Stimulated activated naive CD8-positive, alpha-beta T cell treated with anti-CD3 and anti-CD28 coated beads, Interleukin-15, amount 100 ng/mL, for 72 hours (primary cell): ENCODE results near the gene NDUFV1.
"Not testable (repeated sequence)": the region's sequence is repeated elsewhere in the genome, so short reads cannot be mapped to it uniquely, and the experiment has no call there.

Experiments used
- ATAC-seq: fragments of 150-1000 bp; cut with Tn5 transposase; 2 replicates; pipeline ENCODE4 v1.10.0; 2021; ENCODE audit warnings: mild to moderate bottlenecking, moderate library complexity
- DNase-seq, 2 donors: peaks; one replicate each; pipeline ENCODE4 v3.0.0; 2021 to 2022
- H3K27ac Mint-ChIP-seq, 2 donors: one replicate each; pipeline ENCODE4 v1.8.0; 2022; ENCODE audit warnings: mild to moderate bottlenecking in 2 of 2, mixed read lengths in 2 of 2, moderate library complexity in 2 of 2
- H3K27me3 Mint-ChIP-seq: one replicate; pipeline ENCODE4 v1.8.0; 2022; ENCODE audit warnings: mixed read lengths
- H3K4me1 Mint-ChIP-seq: one replicate; pipeline ENCODE4 v1.8.0; 2022; ENCODE audit warnings: mild to moderate bottlenecking, mixed read lengths
- H3K4me3 Mint-ChIP-seq, 2 donors: one replicate each; pipeline ENCODE4 v1.8.0; 2022; ENCODE audit warnings: mild to moderate bottlenecking in 2 of 2, mixed read lengths in 2 of 2, moderate library complexity in 1 of 2
- H3K9me3 Mint-ChIP-seq, 2 donors: one replicate each; pipeline ENCODE4 v1.8.0; 2022; ENCODE audit warnings: mixed read lengths in 2 of 2

The NDUFV1 gene

DNA sequence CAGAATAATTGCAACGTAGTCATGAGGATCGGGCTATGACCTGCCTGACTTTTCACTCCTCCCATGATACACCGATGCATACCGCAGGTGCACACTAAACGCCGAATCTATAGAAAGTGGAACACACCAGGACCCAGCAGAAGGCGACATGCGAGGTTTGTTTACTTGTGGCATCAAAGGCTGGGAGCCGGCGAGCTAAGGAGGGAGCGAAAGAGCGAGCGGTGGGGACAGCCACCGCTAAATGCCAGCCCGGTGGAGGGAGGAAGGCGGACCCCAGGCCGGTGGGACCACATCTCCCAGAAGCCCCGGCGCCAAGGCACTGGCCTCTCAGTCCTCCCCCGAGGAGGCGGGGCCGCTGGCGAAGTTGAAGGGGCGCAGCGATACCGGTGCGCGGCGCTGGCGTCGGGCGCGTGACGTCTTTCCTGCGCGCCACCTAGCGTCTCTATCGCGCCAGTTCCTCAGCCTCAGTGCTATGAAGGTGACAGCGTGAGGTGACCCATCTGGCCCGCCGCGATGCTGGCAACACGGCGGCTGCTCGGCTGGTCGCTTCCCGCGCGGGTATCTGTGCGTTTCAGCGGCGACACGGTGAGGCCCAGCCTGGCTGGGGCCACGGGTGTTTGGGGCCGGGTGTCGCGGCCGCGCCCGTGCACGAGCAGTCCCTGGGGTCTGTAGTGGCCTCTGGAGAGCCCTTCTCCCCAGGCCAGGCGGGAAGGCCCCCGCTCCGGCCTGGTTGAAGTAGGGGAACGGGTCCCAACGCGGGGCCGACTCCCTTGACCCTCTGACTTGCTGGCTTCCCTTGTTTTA lies at the start of gene NDUFV1:
Gene NDUFV1 (plus strand): TSS at position 445 of the 804 bp plus-strand sequence. CDS start 69 bp downstream, at position 514.
- Mint-ChIP-seq H3K27me3 (peaks cover 23% of the 10 kb centered on the region), H3K27ac (peak within 1 kb of the TSS; percentile 72 to 96), H3K4me1 (peaks cover 39% of the 10 kb centered on the region), H3K9me3 (no peaks in the 10 kb centered on the region), H3K4me3 (peak within 1 kb of the TSS; percentile 90 to 98)
- ATAC-seq (peak; percentile 99), DNase-seq (peak; percentile 94 to 95)

DNA sequence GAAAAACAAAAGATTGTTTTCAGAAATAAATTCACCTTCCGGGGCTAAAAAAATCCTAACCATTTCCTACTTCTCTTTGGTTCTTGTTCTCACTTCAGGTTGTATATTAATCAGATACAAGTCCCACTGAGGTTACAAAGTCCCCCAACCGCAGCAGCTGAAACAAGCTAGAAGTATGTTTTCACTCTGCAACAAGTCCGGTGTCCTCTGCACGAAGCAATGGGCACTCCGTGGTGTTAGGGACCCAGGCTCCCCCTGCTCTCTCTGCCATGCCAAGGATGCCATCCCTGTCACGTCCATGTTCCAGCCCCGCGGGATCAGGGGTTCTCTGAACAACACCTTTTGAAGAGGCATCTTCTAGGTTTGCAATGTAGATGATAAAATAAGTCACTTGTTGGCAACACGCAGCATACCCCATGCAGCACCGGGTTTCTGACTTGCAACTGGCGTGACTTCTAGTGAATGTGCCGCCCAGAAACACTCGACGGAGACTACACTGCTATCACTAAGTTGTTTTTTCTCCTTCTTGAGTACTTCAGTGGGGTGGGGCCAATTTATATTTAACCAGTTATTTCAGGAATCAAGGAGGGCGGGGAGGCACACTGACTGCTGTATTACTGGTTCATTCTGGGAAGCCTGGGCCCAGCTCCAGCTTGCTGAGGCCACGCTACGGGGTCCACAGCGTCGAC lies 48.5 kb upstream of the NDUFV1 start:
- H3K4me3 Mint-ChIP-seq, result no peak overlapping the region
- no peak for ATAC-seq

DNA sequence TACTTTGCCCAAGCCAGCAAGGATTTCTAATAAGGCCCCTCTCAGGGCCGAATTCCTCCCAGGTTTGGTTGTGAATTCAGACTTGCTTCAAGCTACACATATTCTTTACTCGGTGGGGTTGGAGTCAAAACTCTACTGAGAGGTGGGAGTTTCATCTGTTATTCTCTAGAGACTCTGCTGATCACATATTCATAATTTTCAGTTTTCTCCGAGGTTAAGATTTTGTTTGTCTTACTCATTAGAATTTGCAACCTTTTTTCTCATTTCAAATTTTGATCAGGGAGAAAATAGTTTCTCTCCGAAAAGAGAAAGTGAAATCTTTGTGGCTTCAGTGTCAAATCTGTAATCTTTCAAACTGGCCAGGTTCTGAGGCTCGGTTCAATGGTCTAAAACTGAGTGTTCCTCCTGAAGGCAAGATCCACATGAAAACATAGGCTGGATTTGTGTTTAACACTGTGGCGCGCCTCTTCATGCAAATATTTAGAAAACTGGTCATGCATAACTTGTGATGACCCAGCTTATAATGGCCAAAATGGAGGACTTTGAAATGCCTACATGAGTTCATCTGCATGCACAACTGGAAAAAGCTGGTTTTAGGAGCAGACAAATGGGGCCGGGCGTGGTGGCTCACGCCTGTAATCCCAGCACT lies 44.6 kb upstream of the NDUFV1 start:
- peaks cover 18% of the 10 kb centered on the region for H3K4me1 Mint-ChIP-seq
- peak; percentile 87 for ATAC-seq
- peaks cover 24% of the 10 kb centered on the region for H3K27me3 Mint-ChIP-seq
- no peak for DNase-seq
- peak overlapping the region in 1 of 2 donors; percentile 86 for H3K27ac Mint-ChIP-seq
- H3K9me3 Mint-ChIP-seq, result no peaks in the 10 kb centered on the region
- peak overlapping the region in 1 of 2 donors; percentile 24 for H3K4me3 Mint-ChIP-seq

More for the DNA sequence above, 48.5 kb upstream of the NDUFV1 start:
- Mint-ChIP-seq H3K27ac (no peak overlapping the region), H3K27me3 (peaks cover 17% of the 10 kb centered on the region), H3K9me3 (no peaks in the 10 kb centered on the region), H3K4me1 (peaks cover 18% of the 10 kb centered on the region)
- no peak for DNase-seq

DNA sequence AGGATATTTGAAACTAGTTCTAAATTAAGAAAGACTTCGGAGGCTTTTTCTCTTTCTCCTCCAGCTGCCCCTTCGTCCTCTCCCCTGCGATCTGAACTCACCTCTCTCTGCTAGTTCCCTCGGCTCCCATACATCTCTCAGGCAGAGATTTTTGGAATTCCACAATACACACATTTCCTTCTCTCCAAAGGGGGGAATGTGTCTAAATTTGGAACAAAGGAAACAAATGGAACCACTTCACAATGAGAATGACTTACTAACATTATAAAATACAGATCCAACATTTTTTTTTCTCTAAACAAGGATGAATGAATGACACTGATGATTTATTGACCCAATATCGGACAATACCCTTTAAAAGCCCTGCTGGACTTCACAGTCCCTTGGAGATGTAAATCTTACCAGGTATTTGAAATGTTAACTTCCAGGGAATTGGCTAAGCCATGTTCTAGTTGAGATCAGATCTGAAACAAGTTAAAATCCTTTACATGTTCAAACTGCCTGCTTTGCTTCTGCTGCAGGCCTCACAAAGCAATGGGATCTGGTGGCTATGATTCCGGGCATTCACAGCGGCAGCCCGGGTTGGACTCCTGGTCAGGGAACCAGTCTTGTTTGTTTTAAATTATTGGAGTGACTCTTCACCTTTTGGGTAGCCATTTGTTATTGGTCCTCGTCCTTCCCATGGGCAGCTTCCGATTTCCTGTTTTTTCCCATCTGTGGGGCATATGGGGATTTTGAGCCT lies 43.6 kb upstream of the NDUFV1 start:
- no peak for ATAC-seq
- peak overlapping the region in 1 of 2 donors; percentile 26 for H3K4me3 Mint-ChIP-seq

DNA sequence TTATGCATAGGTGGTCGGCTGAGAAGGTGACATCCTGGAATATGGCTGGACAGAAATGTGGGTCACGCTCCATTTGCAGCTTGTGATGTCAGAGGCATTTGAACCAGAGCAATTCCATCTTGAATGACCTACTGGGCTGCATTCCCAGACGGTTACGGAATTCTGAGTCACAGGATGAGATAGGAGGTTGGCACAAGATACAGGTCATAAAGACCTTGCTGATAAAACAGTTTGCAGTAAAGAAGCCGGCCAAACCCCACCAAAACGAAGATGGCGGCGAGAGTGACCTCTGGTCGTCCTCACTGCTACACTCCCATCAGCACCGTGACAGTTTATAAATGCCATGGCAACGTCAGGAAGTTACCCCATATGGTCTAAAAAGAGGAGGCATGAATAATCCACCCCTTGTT lies 43.0 kb upstream of the NDUFV1 start:
- ATAC-seq, DNase-seq, H3K27ac Mint-ChIP-seq, H3K4me3 Mint-ChIP-seq, H3K9me3 Mint-ChIP-seq: not testable (repeated sequence)
- Mint-ChIP-seq H3K4me1 (peaks cover 18% of the 10 kb centered on the region), H3K27me3 (peaks cover 21% of the 10 kb centered on the region)

More for the DNA sequence above, 43.6 kb upstream of the NDUFV1 start:
- peaks cover 18% of the 10 kb centered on the region for H3K4me1 Mint-ChIP-seq
- no peak for DNase-seq
- H3K9me3 Mint-ChIP-seq, result no peaks in the 10 kb centered on the region
- no peak overlapping the region for H3K27ac Mint-ChIP-seq
- peaks cover 24% of the 10 kb centered on the region for H3K27me3 Mint-ChIP-seq

DNA sequence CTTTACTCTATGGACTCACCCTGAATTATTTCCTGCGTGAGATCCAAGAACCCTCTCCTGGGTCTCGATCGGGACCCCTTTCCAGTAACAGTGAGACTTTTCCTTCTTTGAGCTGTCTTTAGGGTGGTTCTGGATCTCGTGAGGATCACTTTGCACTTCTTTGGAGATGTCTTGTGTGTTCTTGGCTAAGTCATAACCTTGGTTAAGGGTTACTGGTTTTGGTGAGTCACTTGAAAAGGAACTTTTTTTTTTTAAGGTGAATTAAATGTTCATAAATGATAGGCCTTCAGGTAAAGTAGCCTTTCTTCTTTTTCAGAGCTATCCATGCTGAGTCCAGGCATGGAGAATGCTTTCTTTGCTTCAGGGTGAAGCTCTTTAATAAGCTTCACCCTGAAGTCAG lies 42.5 kb upstream of the NDUFV1 start:
- H3K4me3 Mint-ChIP-seq, result no peak overlapping the region
- H3K9me3 Mint-ChIP-seq, result no peaks in the 10 kb centered on the region
- H3K4me1 Mint-ChIP-seq, result peaks cover 18% of the 10 kb centered on the region
- no peak for DNase-seq
- no peak overlapping the region for H3K27ac Mint-ChIP-seq
- H3K27me3 Mint-ChIP-seq, result peaks cover 16% of the 10 kb centered on the region
- no peak for ATAC-seq

DNA sequence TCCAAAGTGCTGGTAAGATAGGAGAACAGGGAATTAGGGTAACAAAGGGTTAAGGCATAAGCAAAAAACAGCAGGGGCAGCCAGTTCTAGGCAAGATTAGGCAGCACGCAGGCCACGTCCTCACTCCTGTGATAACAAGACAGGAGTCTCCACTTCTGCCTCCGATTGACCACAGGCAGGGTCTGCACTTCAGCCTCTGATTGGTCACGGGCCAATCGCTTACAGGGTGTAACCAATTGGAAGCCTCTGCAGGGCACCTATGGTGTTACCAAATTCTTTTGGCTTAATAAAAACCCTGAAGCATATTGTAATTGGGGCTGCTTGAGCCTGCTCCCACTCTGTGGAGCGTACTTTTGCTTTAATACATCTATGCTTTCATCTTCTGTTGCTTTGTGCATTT lies 35.3 kb upstream of the NDUFV1 start:
- Mint-ChIP-seq H3K4me1 (peaks cover 6% of the 10 kb centered on the region), H3K27me3 (peaks cover 22% of the 10 kb centered on the region), H3K27ac (no peak overlapping the region), H3K4me3 (no peak overlapping the region), H3K9me3 (no peaks in the 10 kb centered on the region)
- DNase-seq (no peak), ATAC-seq (no peak)

DNA sequence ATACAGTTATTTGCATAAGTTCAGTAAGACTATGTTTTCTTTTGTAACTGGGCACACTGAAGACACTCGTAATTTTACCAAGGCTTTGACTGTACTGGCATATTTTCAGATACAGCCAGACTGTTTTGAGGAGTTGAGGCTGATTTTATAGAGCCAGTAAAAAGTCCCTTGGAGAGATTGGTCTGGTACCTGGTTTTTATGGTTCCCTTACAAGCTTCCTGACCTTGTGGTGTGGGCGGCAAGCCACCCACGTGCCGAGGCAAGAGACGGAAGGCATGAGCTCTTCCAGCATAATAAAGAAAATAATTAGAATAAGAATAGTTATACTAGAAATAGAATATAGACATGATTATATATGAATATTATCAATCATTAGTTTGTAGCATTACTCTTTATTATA lies 34.4 kb upstream of the NDUFV1 start:
- Mint-ChIP-seq H3K4me1 (peaks cover 6% of the 10 kb centered on the region), H3K4me3 (no peak overlapping the region), H3K9me3 (no peaks in the 10 kb centered on the region), H3K27ac (no peak overlapping the region), H3K27me3 (peaks cover 30% of the 10 kb centered on the region)
- ATAC-seq (no peak), DNase-seq (no peak)

DNA sequence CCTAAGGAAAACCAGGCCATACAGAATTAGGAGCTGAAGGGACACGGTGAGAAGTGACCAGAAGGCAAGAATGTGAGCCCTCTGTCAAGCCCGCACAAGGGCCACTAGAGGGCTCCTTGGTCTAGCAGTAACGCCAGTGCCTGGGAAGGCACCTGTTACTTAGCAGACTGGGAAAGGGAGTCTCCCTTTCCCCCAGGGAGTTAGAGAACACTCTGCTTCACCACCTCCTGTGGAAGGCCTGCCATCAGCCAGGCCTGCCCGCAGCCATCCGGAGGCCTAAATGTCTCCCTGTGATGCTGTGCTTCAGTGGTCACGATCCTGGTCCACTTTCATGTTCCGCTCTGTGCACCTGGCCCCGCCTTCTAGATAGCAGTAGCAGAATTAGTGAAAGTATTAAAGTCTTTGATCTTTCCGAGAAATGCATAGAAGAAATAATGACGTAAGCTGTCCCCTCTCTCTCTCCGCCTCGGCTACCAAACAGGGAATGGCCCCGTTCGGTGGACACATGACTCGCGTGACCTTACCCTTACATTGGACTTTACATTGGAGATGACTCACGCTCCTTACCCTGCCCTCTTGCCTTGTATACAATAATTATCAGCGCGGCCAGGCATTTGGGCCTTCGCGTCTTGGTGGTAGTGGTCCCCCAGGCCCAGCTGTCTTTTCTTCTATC lies 33.9 kb upstream of the NDUFV1 start:
- no peaks in the 10 kb centered on the region for H3K9me3 Mint-ChIP-seq
- ATAC-seq (no peak), DNase-seq (peak in 1 of 2 donors; percentile 35)
- H3K27ac Mint-ChIP-seq, result no peak overlapping the region
- peaks cover 34% of the 10 kb centered on the region for H3K27me3 Mint-ChIP-seq
- H3K4me1 Mint-ChIP-seq, result peaks cover 6% of the 10 kb centered on the region
- no peak overlapping the region for H3K4me3 Mint-ChIP-seq

DNA sequence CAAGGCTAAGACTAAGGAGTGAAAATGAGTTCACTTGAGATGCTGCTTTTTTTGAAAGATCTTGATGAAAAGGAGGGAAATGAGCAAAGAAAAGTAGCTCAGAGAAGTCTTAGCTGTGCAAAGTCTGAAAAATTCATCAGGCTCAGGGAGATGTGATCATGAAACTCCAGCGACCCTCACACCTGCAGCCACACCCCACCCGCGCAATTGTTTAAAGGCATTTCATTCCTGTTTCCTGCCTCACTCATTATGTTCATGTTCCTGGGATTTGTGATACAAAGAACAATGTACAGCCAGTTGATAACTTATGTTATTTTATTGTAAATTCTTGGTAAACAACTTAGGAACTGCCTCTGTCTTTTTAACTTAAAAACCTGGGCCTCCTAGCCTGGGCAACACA lies 31.8 kb upstream of the NDUFV1 start:
- H3K27ac Mint-ChIP-seq, result no peak overlapping the region
- ATAC-seq (no peak), DNase-seq (no peak)
- H3K27me3 Mint-ChIP-seq, result peaks cover 46% of the 10 kb centered on the region
- peaks cover 17% of the 10 kb centered on the region for H3K4me1 Mint-ChIP-seq
- H3K4me3 Mint-ChIP-seq, result no peak overlapping the region
- no peaks in the 10 kb centered on the region for H3K9me3 Mint-ChIP-seq

DNA sequence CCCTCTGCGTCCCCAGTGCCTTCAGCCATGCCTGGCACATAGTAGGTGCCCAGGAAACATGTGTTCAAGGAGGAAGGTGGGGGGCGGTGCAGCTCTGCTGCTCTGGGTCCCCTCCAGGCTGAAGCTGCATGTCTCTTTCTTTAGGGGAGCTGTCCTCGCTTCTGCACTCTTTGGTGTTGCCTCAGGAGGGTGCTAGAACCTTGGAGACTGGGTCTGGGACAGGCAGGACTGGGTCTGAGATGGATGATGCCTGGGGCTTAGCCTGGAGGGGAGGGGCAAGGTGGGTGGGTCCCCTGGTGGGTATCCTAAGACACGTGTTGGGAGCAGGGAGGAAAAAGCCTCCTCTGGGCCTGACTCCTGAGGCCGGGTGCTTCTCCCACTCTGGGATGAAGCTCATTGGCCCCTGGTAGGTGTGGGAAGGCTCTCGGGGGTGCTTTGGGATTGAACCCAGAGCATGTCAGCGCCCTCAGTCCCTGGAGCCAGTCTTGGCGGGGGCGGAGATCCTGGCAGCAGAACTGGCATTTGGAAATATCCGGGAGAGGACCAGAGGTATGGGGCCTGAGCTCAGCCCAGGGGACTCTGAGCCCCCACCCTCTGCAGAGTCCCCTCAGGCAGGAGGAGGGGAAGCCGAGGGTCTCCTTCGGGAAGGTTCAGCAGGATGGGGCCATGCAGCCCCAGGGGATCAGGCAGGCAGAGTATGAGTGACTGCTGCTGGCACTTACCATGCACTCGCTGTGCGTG lies 29.8 kb upstream of the NDUFV1 start:
- no peak for DNase-seq
- H3K9me3 Mint-ChIP-seq, result no peaks in the 10 kb centered on the region
- H3K27ac Mint-ChIP-seq, result no peak overlapping the region
- H3K27me3 Mint-ChIP-seq, result peaks cover 51% of the 10 kb centered on the region
- ATAC-seq, result peak; percentile 56
- no peak overlapping the region for H3K4me3 Mint-ChIP-seq
- peaks cover 21% of the 10 kb centered on the region for H3K4me1 Mint-ChIP-seq

DNA sequence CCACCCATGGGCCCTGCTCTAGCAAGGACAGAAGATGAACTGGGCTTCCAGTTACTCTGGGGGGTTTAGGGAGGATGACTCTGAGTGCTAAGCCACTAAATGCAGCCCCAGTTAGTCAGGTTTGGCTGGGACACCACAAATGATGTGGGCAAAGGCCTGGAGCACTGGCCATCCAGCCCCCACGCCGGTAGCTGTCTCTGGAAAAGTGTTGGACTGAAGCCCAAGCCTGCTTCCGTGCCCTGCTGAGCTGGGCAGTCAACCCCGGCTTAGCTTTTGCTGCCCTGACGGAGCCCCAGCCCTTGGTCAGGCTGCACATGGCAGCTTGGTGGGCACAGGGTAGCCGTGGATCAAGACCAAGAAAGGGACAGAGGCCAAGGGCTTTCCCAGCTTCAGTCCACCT lies 28.8 kb upstream of the NDUFV1 start:
- ATAC-seq, result no peak
- no peak for DNase-seq
- H3K4me1 Mint-ChIP-seq, result peaks cover 29% of the 10 kb centered on the region
- H3K27me3 Mint-ChIP-seq, result peaks cover 51% of the 10 kb centered on the region
- H3K9me3 Mint-ChIP-seq, result no peaks in the 10 kb centered on the region
- H3K27ac Mint-ChIP-seq, result no peak overlapping the region
- H3K4me3 Mint-ChIP-seq, result no peak overlapping the region

DNA sequence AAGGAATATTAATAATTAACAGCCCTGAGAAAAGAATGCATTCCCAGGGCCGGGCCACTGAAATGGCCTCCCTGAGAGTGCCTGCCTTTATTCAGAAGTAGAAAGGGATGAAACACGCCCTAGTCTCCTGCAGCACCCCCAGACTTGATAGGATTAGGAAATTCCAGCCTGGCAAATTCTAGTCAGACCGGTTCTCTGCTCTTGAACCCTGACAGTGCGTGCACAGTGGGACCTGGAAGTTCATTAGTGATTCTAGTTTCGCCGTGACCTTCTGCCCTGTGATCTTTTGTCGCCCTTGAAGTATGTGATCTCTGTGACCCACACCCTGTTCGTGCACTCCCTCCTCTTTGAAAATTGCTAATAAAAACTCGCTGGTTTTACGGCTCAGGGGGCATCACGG lies 25.3 kb upstream of the NDUFV1 start:
- H3K9me3 Mint-ChIP-seq, result peaks cover under 1 to 3% of the 10 kb centered on the region in 2 donors
- peaks cover 44% of the 10 kb centered on the region for H3K27me3 Mint-ChIP-seq
- peaks cover 56% of the 10 kb centered on the region for H3K4me1 Mint-ChIP-seq
- no peak for DNase-seq
- ATAC-seq, result no peak
- H3K27ac Mint-ChIP-seq, result no peak overlapping the region
- H3K4me3 Mint-ChIP-seq, result no peak overlapping the region

DNA sequence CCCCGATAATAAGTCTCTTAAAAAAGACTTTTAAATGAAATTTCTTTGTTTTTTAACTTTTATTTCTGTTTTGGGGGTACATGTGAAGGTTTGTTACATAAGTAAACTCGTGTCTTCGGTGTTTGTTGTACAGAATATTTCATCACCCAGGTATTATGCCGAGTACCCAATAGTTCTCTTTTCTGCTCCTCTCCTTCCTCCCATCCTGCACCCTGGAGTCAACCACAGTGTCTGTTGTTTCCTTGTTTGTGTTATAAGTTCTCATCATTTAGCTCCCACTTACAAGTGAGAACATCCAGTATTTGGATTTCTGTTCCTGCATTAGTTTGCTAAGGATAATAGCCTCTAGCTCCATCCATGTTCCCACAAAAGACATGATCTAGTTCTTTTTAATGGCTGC lies 24.7 kb upstream of the NDUFV1 start:
- peaks cover 39% of the 10 kb centered on the region for H3K27me3 Mint-ChIP-seq
- H3K9me3 Mint-ChIP-seq, result peaks cover 5 to 8% of the 10 kb centered on the region in 2 donors
- peak overlapping the region in 1 of 2 donors; percentile 97 for H3K4me3 Mint-ChIP-seq
- H3K27ac Mint-ChIP-seq, result no peak overlapping the region
- H3K4me1 Mint-ChIP-seq, result peaks cover 59% of the 10 kb centered on the region
- DNase-seq (no peak), ATAC-seq (no peak)
